Amniotic stem cell (primary cell): Measurements from ENCODE around the gene ALPK3.
"Not testable (repeated sequence)": the region's sequence is repeated elsewhere in the genome, so short reads cannot be mapped to it uniquely, and the experiment has no call there.

Experiments used
- DNase-seq: peaks from one replicate; lab custom pipeline; 2025; lab: John Stamatoyannopoulos, UW

ALPK3 gene

DNA sequence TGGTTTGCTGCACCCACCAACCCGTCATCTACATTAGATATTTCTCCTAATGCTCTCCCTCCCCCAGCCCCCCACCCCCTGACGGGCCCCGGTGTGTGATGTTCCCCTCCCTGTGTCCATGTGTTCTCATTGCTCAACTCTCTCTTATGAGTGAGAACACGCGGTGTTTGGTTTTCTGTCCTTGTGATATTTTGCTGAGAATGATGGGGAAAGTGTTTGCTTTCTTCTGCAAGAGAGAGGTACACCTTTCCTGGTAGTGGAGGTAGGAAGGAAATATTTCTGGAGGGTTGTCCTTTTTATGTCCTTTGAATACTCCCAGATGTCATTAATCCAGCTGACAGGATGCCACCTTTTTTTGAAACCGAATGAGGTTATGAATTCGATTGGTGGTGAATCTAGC is 56.8 kb downstream of the ALPK3 start:
- no peak for DNase-seq

- DNase-seq: no peak
Observed at GRCh38 chr15:84874981-84875699, 58.0 kb downstream of the ALPK3 start.

GRCh38 chr15:84876269-84876668 is 59.1 kb downstream of the ALPK3 start:
- DNase-seq: no peak

- DNase-seq: not testable (repeated sequence)
Observed at GRCh38 chr15:84877701-84878100, 60.5 kb downstream of the ALPK3 start.

DNA sequence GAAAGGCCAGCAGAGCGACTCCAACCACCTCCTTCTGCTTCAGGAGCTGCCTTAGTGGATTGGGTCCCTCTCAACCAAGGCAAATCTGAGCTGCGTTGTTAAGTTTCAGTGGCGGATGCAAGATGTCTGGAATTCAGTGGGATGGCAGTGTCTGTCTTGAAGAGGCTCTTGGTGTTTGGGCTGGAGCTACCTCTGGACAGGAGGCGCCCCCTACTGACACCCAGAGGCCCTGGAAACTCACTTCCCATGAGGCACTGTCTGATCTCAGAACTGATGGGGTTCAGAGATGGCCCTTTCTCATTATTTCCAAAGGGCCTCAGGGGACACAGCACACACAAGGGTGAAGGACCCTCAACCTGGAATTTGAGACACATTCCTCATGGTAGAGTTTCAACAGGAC is 61.3 kb downstream of the ALPK3 start:
- DNase-seq: no peak

DNA sequence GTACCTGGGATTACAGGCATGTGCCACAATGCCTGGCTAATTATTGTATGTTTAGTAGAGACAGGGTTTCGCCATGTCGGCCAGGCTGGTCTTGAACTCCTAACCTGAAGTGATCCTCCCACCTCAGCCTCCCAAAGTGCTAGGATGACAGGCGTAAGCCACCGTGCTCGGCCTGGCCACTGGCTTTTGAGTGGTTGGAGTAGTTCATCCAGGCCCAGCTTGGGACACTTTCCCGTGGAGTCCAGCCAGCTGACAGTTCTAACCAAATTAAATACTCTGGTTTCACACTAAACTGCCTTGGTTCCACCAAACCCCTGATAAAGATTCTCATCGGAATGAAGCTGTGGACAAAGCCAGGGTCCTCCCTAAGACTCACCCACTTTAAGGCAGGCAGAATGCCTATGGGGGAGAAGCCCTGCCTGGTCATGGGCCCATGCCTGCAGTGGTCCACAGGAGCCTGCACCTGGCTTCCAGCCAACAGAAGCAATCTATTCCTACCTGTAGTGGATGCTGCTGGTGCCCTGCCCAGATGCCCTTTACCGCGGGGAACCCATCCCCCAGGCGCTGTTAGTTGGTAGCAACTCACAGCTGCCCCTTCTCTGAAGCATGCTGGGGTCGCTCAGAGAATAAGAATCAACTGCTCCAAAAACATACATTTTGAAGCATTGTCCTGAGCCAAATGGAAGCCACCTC is 62.1 kb downstream of the ALPK3 start:
- no peak for DNase-seq

DNA sequence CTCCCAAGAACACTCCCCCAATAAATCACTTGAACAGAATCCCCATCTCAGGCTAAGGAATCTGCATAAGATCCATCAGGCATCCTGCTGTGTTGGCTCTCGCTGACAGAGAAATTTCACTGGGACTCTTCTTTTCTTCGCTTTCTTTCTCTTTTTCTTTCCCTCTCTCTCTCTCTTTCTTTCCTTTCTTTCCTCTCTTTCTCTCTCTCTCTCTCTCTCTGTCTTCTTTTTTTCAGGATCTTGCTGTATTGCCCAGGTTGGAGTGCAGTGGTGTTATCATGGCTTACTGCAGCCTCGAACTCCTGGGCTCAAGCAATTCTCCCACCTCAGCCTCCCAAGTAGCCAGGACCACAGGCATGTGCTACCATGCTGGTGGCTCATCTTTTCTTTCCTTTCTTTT is 62.9 kb downstream of the ALPK3 start:
- no peak for DNase-seq

GRCh38 chr15:84880822-84881519 is 63.8 kb downstream of the ALPK3 start:
- DNase-seq: no peak

- DNase-seq: no peak
Observed at GRCh38 chr15:84881520-84881830, 64.3 kb downstream of the ALPK3 start.

GRCh38 chr15:84883466-84883865 is 66.3 kb downstream of the ALPK3 start:
- no peak for DNase-seq

GRCh38 chr15:84883916-84884781 is 67.0 kb downstream of the ALPK3 start, which contains the start of gene SLC28A1:
SLC28A1 (plus strand) TSS chr15:84884662; CDS start chr15:84887761, 3,099 bp downstream.
- DNase-seq: no peak

GRCh38 chr15:84885801-84886200 is 68.6 kb downstream of the ALPK3 start:
- DNase-seq: no peak

DNA sequence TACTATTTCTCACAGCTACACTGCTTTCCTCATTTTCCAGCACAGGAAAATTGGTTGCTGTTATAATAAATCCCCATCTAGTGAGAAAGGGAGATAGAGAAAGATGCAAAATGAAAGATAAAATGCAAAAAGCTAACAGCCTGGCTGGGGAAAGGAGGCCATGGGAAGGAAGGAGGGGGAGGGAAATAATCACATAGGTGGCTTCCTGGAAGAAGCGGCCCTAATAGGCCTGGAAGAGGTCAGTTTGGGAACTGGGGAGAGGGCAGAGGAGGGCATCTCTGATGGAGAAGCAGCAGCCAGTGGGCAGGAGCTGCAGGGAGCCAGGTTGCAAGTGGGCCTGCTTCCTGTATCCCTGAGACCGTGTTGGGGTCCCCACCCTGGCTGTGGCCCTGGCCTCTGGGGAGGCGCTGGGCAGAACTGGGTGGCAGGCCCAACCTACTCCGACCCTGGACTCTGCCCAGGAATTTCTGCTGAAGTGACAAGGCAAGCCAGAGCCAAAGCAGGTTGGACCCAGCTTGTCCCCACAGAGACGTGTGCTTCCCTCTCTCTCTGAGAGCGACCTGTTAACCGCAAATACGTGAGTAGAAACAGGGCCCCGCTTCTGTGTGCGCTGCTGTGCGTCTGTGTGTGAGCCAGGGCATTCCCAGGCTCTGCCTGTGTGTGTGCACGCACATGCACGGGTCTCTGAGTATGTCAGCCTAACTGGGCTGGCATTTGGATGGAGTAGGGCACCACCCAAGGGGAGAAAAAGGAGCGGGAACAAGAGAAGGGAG is 69.2 kb downstream of the ALPK3 start:
- DNase-seq: no peak

- no peak for DNase-seq
Observed at GRCh38 chr15:84886984-84887299, 69.8 kb downstream of the ALPK3 start.

- DNase-seq: no peak
Observed at GRCh38 chr15:84887938-84888337, 70.8 kb downstream of the ALPK3 start.

DNA sequence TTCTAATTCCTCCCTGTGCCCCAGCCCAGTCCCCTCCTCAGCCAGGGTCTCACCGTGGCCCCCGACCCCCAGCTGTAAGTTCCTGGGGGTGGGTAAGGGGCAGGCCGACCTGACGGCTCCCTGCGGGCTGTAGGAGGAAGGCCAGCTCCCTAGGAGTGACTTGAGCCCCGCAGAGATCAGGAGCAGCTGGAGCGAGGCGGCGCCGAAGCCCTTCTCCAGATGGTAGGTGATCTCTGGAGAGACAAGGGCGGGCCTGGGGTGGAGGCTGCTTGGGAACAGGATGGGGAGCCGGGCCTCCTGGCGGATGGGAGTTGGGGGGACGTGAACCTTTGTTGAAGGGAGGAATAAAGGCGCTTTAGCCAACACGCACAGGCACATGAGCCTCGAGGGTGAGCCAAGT is 71.5 kb downstream of the ALPK3 start:
- no peak for DNase-seq

DNA sequence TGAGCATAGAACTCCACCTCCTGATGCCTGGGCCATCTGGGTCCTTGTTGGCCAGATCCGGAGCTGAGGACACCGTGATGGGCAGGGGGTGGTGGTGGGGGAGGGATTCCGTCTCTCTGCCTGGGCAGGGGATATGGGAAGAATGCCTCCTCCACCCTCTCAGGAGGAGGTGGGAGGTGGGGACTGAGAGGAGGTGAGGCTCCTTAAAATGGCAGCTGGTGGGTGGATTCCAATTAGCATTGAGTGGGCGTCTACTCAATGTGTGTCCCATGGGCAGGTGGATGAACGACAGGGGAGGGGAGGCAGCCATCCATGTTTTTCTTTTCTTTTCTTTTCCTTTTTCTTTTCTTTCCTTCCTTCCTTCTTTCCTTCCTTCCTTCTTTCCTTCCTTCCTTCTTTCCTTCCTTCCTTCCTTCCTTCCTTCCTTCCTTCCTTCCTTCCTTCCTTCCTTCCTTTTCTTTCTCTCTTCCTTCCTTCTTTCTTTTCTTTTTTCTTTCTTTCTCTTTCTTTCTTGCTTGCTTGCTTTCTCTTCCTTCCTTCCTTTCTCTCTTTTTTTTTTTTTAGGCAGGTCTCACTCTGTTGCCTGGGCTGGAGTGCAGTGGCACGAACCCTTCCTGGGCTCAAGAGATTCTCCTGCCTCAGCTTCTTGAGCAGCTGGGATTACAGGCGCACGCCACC is 72.3 kb downstream of the ALPK3 start:
- no peak for DNase-seq

- DNase-seq: no peak
Observed at GRCh38 chr15:84889991-84890669, 73.0 kb downstream of the ALPK3 start.

DNA sequence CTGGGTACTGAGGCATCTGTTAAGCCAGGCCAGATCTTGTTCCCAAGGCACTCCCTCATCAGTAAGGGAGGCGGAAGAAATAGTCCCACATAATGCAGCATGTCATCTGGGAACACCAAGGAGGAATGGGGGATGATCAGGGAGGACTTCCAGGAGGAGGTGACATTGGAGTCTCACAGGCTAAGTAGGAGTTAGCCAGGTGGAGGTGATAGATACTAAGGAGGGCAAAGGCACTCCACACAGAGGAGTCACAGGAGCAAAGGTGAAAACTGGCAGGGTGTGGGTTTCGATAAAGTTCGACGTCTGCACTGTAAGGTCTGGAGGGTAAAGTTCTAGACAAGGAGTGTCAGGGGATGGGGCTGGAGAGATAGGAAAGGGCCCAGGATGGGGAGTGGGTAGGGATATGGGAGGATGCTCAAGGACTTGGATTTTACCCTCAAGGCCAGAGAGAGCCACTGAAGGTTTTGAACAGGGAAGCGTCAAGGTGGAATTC is 73.6 kb downstream of the ALPK3 start:
- DNase-seq: no peak

DNA sequence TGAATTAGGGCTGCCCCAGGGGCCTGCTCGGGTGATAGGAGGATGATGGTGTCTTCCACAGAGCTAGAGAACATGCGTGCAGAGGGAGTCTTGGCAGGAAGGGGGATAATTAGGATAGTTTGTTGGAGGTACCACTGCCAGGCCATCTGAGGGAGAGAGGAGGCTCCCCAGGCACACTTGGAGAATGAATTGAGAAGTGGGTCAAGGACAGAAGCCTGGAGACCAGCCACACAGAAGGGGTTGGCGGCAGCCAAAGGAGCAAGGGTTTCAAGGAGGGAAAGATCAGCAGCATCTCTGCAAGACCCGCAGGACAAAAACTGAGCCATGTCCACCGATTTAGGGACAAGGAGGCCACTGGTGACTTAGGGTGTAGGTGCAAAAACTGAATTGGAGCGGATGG is 74.2 kb downstream of the ALPK3 start:
- DNase-seq: no peak
